GM12873 (cell line): ENCODE measurements around the gene NOL3.
A peak's percentile ranks its signal among the peaks of the same experiment; 100 is the strongest.

Source experiments
- TF ChIP-seq, protein P1 (sequence below): IDR thresholded peaks from 2 replicates; pipeline ENCODE4 v1.5.1; 2012; ENCODE audit warnings: low read depth, mild to moderate bottlenecking, moderate library complexity, low read length, control low read depth; ENCODE audit not compliant: insufficient read depth; ENCODE audit errors: missing control alignments

NOL3 gene

GRCh38 chr16:67183627-67184452, 13.5 kb downstream of the NOL3 start, which contains the start of gene MATCAP1:
Gene MATCAP1, minus strand, starts transcription at chr16:67183963. Its CDS starts 3,353 bp downstream, at chr16:67180610.
- TF ChIP-seq, protein P1, sequence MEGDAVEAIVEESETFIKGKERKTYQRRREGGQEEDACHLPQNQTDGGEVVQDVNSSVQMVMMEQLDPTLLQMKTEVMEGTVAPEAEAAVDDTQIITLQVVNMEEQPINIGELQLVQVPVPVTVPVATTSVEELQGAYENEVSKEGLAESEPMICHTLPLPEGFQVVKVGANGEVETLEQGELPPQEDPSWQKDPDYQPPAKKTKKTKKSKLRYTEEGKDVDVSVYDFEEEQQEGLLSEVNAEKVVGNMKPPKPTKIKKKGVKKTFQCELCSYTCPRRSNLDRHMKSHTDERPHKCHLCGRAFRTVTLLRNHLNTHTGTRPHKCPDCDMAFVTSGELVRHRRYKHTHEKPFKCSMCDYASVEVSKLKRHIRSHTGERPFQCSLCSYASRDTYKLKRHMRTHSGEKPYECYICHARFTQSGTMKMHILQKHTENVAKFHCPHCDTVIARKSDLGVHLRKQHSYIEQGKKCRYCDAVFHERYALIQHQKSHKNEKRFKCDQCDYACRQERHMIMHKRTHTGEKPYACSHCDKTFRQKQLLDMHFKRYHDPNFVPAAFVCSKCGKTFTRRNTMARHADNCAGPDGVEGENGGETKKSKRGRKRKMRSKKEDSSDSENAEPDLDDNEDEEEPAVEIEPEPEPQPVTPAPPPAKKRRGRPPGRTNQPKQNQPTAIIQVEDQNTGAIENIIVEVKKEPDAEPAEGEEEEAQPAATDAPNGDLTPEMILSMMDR: no peak

DNA sequence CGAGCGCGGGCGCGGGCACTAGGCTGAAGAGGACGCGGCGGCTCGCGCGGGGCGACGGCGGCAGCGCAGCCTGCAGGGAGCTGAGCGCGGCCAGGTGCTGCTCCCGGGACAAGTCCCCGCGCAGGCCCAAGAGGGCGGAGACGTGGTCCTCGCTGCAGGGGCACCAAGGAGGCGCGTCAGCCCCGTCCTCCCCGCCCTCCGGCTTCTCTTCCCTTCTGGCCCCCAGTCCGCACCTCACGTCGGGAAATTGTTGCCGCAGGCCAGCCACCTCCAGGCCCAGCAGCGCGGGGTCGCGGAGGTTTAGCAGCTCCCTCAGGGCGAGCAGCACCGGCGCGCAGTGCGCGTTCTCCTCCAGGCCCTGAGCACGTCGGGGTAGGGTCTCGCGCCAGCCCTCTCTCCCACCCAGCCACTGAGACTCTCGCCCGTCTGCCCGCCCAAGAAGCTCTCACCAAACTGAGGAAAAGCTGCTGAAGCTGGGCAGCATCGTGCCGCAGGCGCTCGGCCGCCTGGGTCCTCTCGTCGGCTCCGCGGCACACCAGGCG, 14.2 kb downstream of the NOL3 start:
- TF ChIP-seq, protein P1: no peak

GRCh38 chr16:67184995-67185650, 14.8 kb downstream of the NOL3 start:
- TF ChIP-seq, protein P1: peak; percentile 90

DNA sequence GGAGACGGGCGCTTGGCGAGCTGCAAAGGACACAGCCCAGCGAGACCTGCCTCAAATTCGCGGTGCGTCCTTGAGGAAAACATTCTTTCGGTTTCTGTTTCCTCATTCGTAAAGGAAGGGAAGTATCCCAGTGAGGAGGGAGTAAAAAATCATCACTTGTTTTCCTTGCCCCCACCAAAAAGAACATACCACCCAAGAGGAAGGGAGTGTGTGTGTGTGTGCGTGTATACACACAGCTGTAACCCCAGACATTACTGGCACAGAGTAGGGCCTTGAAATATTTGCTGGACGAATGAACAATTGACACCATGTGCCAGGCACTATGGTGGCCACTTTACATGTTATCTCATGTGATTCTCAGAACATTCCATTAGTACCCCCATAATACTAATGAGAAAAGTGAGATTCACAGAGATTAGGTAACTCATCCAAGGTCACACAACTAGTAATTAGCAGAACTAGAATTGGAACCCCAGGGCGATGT, 15.4 kb downstream of the NOL3 start:
- TF ChIP-seq, protein P1: no peak

DNA sequence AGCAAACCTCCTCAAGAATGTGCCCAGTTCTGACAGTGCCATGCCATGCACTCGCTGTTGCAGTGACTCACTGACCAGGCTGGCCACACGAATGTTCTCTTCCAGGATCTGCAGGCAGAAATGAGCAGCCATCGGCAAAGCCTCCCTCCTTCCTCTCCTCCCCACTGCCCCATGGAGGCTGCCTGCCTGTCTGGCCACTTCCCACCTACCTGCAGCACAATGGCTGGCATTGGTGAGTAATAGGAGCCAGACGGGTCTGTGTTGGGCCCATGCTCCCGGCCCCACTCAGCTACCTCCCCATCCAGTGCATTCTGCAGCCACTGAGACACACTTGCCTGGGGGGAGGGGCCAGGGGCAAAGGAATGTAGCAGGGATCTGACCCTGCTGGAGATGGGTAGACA, 16.2 kb downstream of the NOL3 start:
- TF ChIP-seq, protein P1: no peak

GRCh38 chr16:67187175-67187890, 17.0 kb downstream of the NOL3 start:
- TF ChIP-seq, protein P1: no peak
